DOHH2 (cell line): ENCODE data around the gene ZBTB12.

Source experiments
- CTCF ChIP-seq: fragments of 200-600 bp; sonication (generic); IDR thresholded peaks from one replicate; pipeline ENCODE4 v1.5.1; 2014; ENCODE audit warnings: antibody characterized with exemption, mild to moderate bottlenecking, low read depth, low read length; ENCODE audit not compliant: poor library complexity, severe bottlenecking
- EZH2phosphoT487 ChIP-seq: fragments of 200-600 bp; sonication (generic); IDR thresholded peaks from 2 replicates; pipeline ENCODE4 v1.6.1; 2017; ENCODE audit warnings: borderline replicate concordance, mild to moderate bottlenecking, antibody characterized with exemption, low read length, moderate library complexity, mixed read lengths

- TF ChIP-seq CTCF (no peak), EZH2phosphoT487 (no peak)
Observed at GRCh38 chr6:31896493-31896855, 5.4 kb downstream of the ZBTB12 start.
